GM23248 (cell line): ENCODE measurements around the gene LTB4R.

Source experiments
- EZH2 ChIP-seq: fragments of 200-600 bp; sonication (generic); IDR thresholded peaks from 2 replicates; pipeline ENCODE4 v1.6.1; 2018; ENCODE audit warnings: antibody characterized with exemption, mild to moderate bottlenecking; ENCODE audit not compliant: insufficient read depth, poor library complexity, severe bottlenecking
- EZH2phosphoT487 ChIP-seq: fragments of 200-600 bp; sonication (generic); IDR thresholded peaks from 2 replicates; pipeline ENCODE4 v1.6.1; 2018; ENCODE audit warnings: antibody characterized with exemption, moderate library complexity, mild to moderate bottlenecking, low read depth; ENCODE audit not compliant: insufficient read depth

GRCh38 chr14:24347134-24347533 lies 35.8 kb downstream of the LTB4R start:
- TF ChIP-seq EZH2 = no peak
- TF ChIP-seq EZH2phosphoT487 = no peak
